Fibroblast of skin of scalp (primary cell): ENCODE results near the gene DENND2A.
"Not testable (repeated sequence)": the region's sequence is repeated elsewhere in the genome, so short reads cannot be mapped to it uniquely, and the experiment has no call there.

Experiments used
- DNase-seq: peaks from one replicate; pipeline ENCODE4 v3.0.0-alpha.2; 2013

DENND2A gene

GRCh38 chr7:140542228-140542603 lies 98.4 kb downstream of the DENND2A start:
- DNase-seq, result peak; percentile 69

GRCh38 chr7:140541513-140542227 lies 98.9 kb downstream of the DENND2A start:
- peak; percentile 98 for DNase-seq

DNA sequence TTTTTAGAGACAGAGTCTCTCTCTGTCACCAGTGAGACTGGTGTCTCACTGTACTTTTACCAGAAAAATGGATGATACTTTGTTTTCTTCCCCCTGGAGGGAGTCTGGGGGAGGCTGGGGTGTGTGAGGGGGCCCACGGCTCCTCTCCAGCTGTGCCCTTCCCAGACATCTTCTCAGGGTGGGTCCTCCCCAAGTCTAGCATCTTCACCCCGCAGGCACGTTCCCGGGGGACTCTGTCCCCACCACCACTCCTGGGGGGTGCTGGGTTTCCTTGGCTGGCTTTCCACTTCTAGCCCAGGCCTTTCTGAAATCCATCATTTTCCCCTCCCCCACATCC lies 99.5 kb downstream of the DENND2A start:
- no peak for DNase-seq

- DNase-seq, result no peak
Observed at GRCh38 chr7:140540136-140540777, 100.4 kb downstream of the DENND2A start.

DNA sequence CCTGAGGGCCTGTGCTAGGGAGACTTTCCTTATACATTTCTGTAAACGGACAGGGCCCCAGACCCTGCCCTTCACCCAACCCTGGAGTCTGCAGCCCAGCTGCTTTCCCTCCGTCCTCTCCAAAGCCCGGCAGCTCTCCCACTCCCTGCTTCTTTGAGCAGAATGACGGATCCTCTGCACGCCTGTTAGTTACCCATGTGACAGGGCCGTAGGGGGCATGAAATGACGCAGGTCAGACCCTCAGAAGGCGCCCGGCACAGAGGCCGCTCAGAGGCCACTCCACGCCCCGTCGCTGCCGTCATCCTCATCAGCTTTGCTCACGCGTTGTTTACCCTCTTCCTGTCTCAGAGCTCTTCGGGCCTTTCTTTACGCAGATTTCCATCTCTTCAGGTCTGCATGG lies 101.2 kb downstream of the DENND2A start:
- no peak for DNase-seq

GRCh38 chr7:140537750-140538482 lies 102.7 kb downstream of the DENND2A start:
- DNase-seq, result no peak

DNA sequence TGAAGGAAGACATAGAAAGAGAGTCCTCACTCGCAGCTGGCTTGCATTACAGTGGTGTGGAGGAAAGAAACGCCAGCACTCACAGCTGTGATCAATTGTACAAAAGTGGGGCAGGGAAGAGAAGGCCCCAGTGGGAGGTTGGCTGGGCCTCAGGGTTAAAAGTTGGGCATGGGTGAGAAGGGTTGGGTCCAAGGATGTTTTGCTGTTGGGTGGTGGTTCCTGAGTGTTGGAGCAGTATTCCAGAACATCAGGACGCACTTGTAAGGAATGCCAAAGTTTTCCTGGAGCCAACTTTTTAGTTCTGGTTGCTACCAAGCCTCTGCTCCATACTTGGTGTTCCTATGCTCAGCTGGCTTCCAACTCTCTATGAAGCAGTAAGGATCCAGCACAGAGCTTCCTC lies 105.9 kb downstream of the DENND2A start:
- peak; percentile 54 for DNase-seq

GRCh38 chr7:140533394-140533872 lies 107.2 kb downstream of the DENND2A start:
- DNase-seq, result no peak

DNA sequence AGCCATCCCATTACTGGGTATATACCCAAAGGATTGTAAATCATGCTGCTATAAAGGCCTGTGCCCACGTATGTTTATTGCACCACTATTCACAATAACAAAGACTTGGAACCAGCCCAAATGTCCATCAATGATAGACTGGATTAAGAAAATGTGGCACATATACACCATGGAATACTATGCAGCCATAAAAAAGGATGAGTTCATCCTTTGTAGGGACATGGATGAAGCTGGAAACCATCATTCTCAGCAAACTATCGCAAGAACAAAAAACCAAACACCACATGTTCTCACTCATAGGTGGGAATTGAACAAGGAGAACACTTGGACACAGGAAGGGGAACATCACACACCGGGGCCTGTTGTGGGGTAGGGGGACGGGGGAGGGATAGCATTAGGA lies 111.2 kb downstream of the DENND2A start:
- not testable (repeated sequence) for DNase-seq

DNA sequence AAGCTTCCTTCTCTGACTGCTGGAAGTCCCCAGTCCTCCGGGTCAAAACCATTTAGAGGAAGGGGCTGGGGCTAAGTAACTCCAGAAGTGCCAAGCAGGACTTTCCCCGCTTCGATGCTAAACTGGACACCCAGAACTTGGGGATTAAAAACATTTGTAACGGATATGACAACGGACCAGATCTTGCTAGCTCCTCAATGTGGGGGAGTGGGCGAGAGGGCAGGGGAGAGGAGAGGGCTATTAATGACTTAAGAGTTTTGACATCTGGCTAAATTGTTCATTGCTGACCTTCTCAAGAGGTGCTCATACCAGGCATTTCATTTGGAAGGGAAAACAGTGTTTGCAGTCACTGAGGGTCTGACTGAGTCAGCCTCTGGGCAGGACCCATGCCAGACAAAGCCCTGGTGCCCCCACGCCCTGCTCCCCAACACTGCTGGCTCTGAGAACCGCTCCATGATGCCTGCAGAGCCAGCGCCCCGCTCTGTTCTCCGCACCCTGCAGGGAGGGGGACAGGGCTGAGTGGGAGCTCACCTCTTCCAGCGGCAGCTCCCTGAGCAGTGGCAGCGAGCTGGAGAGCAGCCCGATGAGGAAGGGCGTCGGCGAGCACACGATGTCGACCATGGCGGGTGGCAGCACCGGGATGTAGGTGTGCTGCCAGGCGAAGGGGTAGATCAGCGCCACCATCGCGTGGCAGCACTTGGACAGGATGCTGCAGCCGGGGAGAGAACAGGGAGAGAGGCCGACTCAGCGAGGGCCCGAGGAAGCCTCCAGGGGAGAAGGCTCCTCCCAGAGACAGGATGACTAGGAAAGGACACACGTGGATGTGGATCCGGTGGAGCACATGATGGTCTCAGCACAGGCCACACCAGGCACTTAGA lies 113.6 kb downstream of the DENND2A start:
- no peak for DNase-seq

DNA sequence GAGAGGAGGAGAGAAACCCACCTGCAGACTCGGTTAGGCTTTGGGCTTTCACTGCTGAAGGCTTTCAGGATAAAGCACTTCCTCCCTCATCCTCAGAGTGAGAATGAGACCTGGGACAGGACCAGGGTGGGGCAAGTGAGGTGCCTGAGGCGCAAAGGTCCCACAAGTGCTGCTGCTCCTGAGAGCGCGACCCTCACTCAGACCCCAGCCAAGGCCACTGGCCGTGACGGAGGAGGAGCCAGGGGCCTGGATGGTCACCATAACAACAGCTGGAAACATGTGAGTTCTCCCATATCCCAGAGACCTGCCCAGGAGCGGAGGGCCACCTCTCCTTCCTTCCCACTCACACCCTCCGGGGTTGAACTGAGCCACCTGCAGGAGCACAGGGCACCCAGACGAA lies 114.4 kb downstream of the DENND2A start:
- no peak for DNase-seq

GRCh38 chr7:140525743-140526142 lies 114.9 kb downstream of the DENND2A start:
- DNase-seq, result peak; percentile 48

DNA sequence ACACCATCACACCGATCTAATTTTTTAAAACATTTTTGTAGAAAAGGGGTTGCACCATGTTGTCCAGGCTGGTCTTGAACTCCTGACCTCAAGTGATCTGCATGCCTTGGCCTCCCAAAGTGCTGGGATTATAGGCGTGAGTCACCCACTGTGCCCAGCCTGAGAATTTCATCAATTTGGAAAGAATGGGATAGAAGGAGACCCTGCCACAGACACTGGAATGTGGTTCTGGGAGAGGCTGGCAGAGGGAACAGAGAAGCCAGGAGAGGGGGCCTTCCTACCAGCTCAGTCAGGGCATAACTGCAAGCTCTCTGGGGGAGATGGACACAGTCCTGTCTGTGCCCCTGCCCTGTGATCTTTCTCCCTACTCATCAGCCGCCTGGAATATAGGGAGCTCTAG lies 119.2 kb downstream of the DENND2A start:
- DNase-seq, result peak; percentile 38

- no peak for DNase-seq
Observed at GRCh38 chr7:140519007-140519399, 121.6 kb downstream of the DENND2A start.

GRCh38 chr7:140518370-140519006 lies 122.1 kb downstream of the DENND2A start:
- no peak for DNase-seq

- peak; percentile 93 for DNase-seq
Observed at GRCh38 chr7:140517546-140518369, 122.9 kb downstream of the DENND2A start.

- no peak for DNase-seq
Observed at GRCh38 chr7:140512317-140513000, 128.2 kb downstream of the DENND2A start.

GRCh38 chr7:140509789-140510188 lies 130.8 kb downstream of the DENND2A start:
- DNase-seq, result no peak

GRCh38 chr7:140507556-140507955 lies 133.1 kb downstream of the DENND2A start:
- DNase-seq, result not testable (repeated sequence)

GRCh38 chr7:140506788-140507464 lies 133.7 kb downstream of the DENND2A start:
- DNase-seq, result peak; percentile 90
